Common myeloid progenitor, CD34-positive (primary cell): ENCODE results near the gene TM4SF20.

Source experiments
- CTCF ChIA-PET: fragments of 350-600 bp; sonication (Branson Sonifier 250); formaldehyde crosslinking; loops from one replicate; lab custom pipeline; 2021; ENCODE audit warnings: antibody characterized with exemption; lab: Charles Lee
- POLR2A ChIA-PET: fragments of 350-600 bp; sonication (Branson Sonifier 250); formaldehyde crosslinking; loops from one replicate; lab custom pipeline; 2021; ENCODE audit warnings: antibody characterized with exemption; lab: Charles Lee
- DNase-seq, 3 donors: peaks; one replicate each; pipeline versions ENCODE4 v3.0.0 to v3.0.0-alpha.2; 2013
- H3K27ac ChIP-seq, 2 experiments: 1 replicate in 1 of 2; 2 replicates in 1 of 2; pipeline ENCODE4 v1.7.0; 2013; ENCODE audit warnings: inconsistent platforms in 2 of 2, low read length in 2 of 2, mild to moderate bottlenecking in 2 of 2, low read depth in 1 of 2, moderate library complexity in 1 of 2; ENCODE audit not compliant: severe bottlenecking in 2 of 2, insufficient read depth in 1 of 2, poor library complexity in 1 of 2
- H3K27me3 ChIP-seq, 5 experiments: replicated peaks in 2 of 5; 1 replicate in 3 of 5; 2 replicates in 2 of 5; pipeline versions ENCODE4 v1.6.1 to v1.7.0; 2013; ENCODE audit warnings: low read length in 4 of 5, mild to moderate bottlenecking in 2 of 5, moderate library complexity in 2 of 5, inconsistent platforms in 1 of 5; ENCODE audit not compliant: insufficient read depth in 5 of 5, control insufficient read depth in 4 of 5
- H3K36me3 ChIP-seq, 4 experiments: 1 replicate in 2 of 4; 2 replicates in 2 of 4; pipeline versions ENCODE4 v1.6.1 to v1.7.0; 2013; ENCODE audit warnings: low read length in 3 of 4, control low read depth in 1 of 4, mild to moderate bottlenecking in 1 of 4; ENCODE audit not compliant: control insufficient read depth in 4 of 4, insufficient read depth in 4 of 4
- H3K4me1 ChIP-seq, 4 experiments: 1 replicate in 3 of 4; 2 replicates in 1 of 4; pipeline versions ENCODE4 v1.6.1 to v1.7.1; 2013; ENCODE audit warnings: low read length in 3 of 4, mild to moderate bottlenecking in 3 of 4, control low read depth in 1 of 4, inconsistent platforms in 1 of 4, moderate library complexity in 1 of 4; ENCODE audit not compliant: control insufficient read depth in 4 of 4, insufficient read depth in 4 of 4; ENCODE audit errors: control extremely low read depth in 1 of 4
- H3K4me3 ChIP-seq, 7 experiments: 1 replicate in 4 of 7; 2 replicates in 3 of 7; pipeline versions ENCODE4 v1.5.1 to v1.7.0; 2013; ENCODE audit warnings: mild to moderate bottlenecking in 7 of 7, low read length in 6 of 7, moderate library complexity in 6 of 7, inconsistent platforms in 2 of 7, low read depth in 2 of 7, control low read depth in 1 of 7; ENCODE audit not compliant: insufficient read depth in 4 of 7, control insufficient read depth in 1 of 7; ENCODE audit errors: extremely low read depth in 1 of 7
- H3K9me3 ChIP-seq, 5 experiments: 1 replicate in 4 of 5; 2 replicates in 1 of 5; pipeline versions ENCODE4 v1.6.1 to v1.7.1; 2013; ENCODE audit warnings: low read length in 4 of 5, mild to moderate bottlenecking in 2 of 5, inconsistent platforms in 1 of 5, low read depth in 1 of 5, moderate library complexity in 1 of 5; ENCODE audit not compliant: control insufficient read depth in 4 of 5, insufficient read depth in 2 of 5; ENCODE audit errors: control extremely low read depth in 1 of 5
- WGBS: methylation state at CpG from one replicate; pipeline ENCODE4 v1.1.5; 2013; ENCODE audit not compliant: insufficient coverage; 5-methylcytosine and 5-hydroxymethylcytosine counted together

Gene TM4SF20

DNA sequence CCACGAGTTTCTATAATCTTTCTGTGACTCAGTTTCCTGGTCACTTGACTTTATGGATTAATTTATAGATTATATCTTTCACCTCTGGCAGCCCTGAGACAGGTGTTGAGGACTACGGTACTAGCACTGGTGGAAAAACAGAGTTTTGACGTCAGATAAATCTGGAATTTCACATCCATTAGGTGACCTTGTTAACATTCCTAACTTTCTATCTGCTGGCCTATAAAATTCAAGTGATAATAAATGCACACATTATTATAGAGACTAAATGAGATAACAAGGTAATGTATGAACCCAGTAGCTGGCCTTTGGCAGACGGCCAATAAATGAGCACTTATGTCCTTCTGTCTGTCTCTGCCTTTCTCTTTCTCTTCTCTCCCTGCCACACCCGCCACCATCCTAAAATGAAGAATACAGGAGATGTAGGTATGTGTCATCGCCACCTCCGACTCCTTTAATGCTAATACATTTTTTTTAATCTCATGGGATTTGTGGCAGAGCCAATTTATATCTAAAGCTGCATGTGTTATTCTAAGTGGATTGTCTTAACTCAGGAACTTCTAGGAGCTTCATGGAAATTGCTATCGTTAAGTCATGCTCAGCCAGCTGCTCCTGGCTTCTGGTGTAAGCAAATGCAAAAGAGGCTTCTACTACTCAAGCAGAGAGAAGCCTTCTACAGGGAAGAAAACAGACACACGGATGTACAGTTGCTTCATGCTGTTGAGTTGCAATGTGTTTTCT, 2.3 kb downstream of the TM4SF20 start:
- 100% methylated on average over 1 of the region's 9 CpGs for WGBS
- CTCF ChIA-PET, result interaction anchor here (1.4 to 1.7 kb wide), 2 partner anchors 15 to 41 kb away, joined by 3 to 4 read pairs; no protein-coding TSS in a partner anchor

GRCh38 chr2:227374158-227374557, 4.9 kb downstream of the TM4SF20 start:
- no peaks in the 10 kb centered on the region for H3K9me3 ChIP-seq
- no peak overlapping the region for H3K27ac ChIP-seq
- H3K4me3 ChIP-seq, result no peak overlapping the region
- peak in 2 of 3 donors; percentile 77 to 83 for DNase-seq
- ChIA-PET POLR2A (no interaction called here), CTCF (interaction anchor here (0.8 to 1.6 kb wide), 2 partner anchors 27 to 97 kb away, joined by 3 read pairs; no protein-coding TSS in a partner anchor)
- H3K27me3 ChIP-seq, result no peaks in the 10 kb centered on the region
- H3K4me1 ChIP-seq, result peaks cover 0 to 4% (median 0%) of the 10 kb centered on the region in 4 experiments
- H3K36me3 ChIP-seq, result no peaks in the 10 kb centered on the region
- WGBS, result no CpG with 5 or more reads among the region's 6 CpGs

More for the DNA sequence above, 2.3 kb downstream of the TM4SF20 start:
- no peaks in the 10 kb centered on the region for H3K4me1 ChIP-seq
- H3K9me3 ChIP-seq, result no peaks in the 10 kb centered on the region
- DNase-seq, result no peak
- no peak overlapping the region for H3K4me3 ChIP-seq
- POLR2A ChIA-PET, result no interaction called here
- H3K27ac ChIP-seq, result no peak overlapping the region
- H3K27me3 ChIP-seq, result no peaks in the 10 kb centered on the region
- no peaks in the 10 kb centered on the region for H3K36me3 ChIP-seq

DNA sequence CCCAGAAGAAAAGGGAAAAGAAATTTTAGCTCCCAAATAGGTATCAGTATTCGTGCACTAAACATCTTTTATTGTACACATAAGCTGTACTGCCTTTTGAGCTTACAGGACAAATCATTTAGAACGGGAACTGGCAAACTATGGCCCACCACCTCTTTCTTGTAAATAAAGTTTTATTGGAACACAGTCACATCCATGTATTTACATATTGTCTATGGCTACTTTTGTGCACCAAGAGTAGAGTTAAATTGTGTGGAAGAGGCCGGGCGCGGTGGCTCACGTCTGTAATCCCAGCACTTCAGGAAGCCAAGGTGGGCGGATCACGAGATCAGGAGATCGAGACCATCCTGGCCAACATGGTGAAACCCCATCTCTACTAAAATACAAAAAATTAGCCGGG, 5.7 kb downstream of the TM4SF20 start:
- Histone ChIP-seq H3K4me3 (no peak overlapping the region), H3K9me3 (no peaks in the 10 kb centered on the region), H3K27ac (no peak overlapping the region), H3K27me3 (no peaks in the 10 kb centered on the region), H3K36me3 (no peaks in the 10 kb centered on the region), H3K4me1 (peaks cover 0 to 9% (median 0%) of the 10 kb centered on the region in 4 experiments)
- 84% methylated on average over 9 of the region's 10 CpGs for WGBS
- DNase-seq, result no peak
- ChIA-PET POLR2A (no interaction called here), CTCF (interaction anchor here (0.8 to 1.6 kb wide), 2 partner anchors 26 to 98 kb away, joined by 3 read pairs; no protein-coding TSS in a partner anchor)

DNA sequence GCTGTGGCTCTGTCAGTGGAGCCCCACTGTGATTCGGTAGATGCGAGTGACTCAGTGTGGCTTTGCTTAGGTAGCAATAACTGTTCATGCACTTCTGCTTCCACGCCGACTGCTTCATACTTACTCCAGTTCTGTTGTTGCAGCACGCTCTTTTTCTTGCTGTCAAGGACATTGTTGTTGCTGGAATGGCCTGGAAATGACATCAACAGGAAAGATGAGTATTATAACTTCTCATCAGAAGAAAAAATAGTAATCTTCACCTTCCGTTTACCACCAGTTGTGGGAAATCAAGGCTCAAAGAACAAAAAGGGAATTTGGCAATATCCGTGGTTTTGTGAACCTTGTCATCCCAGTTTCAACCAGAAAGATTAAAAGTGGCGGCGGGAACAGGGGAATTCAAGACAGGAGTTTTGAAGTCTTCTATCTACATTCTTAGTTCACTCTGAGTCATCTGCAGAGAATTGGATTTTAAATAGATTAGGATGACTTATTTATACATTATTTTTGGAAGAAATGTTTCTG, 8.3 kb downstream of the TM4SF20 start:
- ChIA-PET CTCF (no interaction called here), POLR2A (no interaction called here)
- Histone ChIP-seq H3K27ac (no peak overlapping the region), H3K9me3 (no peaks in the 10 kb centered on the region), H3K36me3 (no peaks in the 10 kb centered on the region), H3K4me1 (peaks cover 0 to 14% (median 0%) of the 10 kb centered on the region in 4 experiments), H3K4me3 (no peak overlapping the region), H3K27me3 (no peaks in the 10 kb centered on the region)
- 91% methylated on average over 6 of the region's 9 CpGs for WGBS
- peak in 2 of 3 donors; percentile 54 to 55 for DNase-seq

DNA sequence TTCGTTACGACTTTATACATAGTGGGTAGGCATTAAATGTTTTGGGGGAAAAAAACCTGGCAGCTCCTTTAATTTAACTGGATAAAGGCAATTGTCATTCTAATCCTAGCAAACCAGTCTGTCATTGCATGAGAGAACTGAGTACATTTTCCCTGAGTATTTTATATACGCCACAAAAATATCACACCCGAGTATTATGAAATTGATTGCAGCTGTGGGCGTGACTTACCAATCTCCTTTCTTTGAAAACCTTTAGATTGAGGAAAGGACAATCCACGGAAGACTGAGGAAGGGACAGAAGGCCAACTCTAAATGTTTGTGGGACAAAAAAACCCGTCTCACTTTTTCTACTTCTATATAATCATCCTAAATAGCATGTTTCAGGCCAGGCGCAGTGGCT, 9.0 kb downstream of the TM4SF20 start:
- H3K4me1 ChIP-seq, result peaks cover 0 to 14% (median 0%) of the 10 kb centered on the region in 4 experiments
- CTCF ChIA-PET, result no interaction called here
- H3K36me3 ChIP-seq, result no peaks in the 10 kb centered on the region
- WGBS, result 88% methylated on average over 4 of the region's 8 CpGs
- no peak overlapping the region for H3K4me3 ChIP-seq
- H3K27ac ChIP-seq, result no peak overlapping the region
- DNase-seq, result no peak
- POLR2A ChIA-PET, result no interaction called here
- H3K27me3 ChIP-seq, result no peaks in the 10 kb centered on the region
- H3K9me3 ChIP-seq, result no peaks in the 10 kb centered on the region

- no peaks in the 10 kb centered on the region for H3K36me3 ChIP-seq
- peaks cover 0 to 14% (median 0%) of the 10 kb centered on the region in 4 experiments for H3K4me1 ChIP-seq
- H3K9me3 ChIP-seq, result no peaks in the 10 kb centered on the region
- CTCF ChIA-PET, result no interaction called here
- no peaks in the 10 kb centered on the region for H3K27me3 ChIP-seq
- POLR2A ChIA-PET, result no interaction called here
- H3K4me3 ChIP-seq, result no peak overlapping the region
- no peak overlapping the region for H3K27ac ChIP-seq
- 100% methylated on average over 1 of the region's 5 CpGs for WGBS
- no peak for DNase-seq
These were observed 10.5 kb downstream of the TM4SF20 start for GRCh38 chr2:227368574-227368973.

GRCh38 chr2:227367427-227367795, 11.7 kb downstream of the TM4SF20 start:
- CTCF ChIA-PET, result no interaction called here
- DNase-seq, result no peak
- Histone ChIP-seq H3K9me3 (no peaks in the 10 kb centered on the region), H3K4me3 (no peak overlapping the region), H3K36me3 (no peaks in the 10 kb centered on the region), H3K27me3 (no peaks in the 10 kb centered on the region), H3K27ac (no peak overlapping the region), H3K4me1 (peaks cover 0 to 14% (median 0%) of the 10 kb centered on the region in 4 experiments)
- WGBS, result 95% methylated on average over 2 of the region's 3 CpGs
- POLR2A ChIA-PET, result no interaction called here
